MCF 10A (cell line): ENCODE results near the gene MCTS1. TPM values are rescaled to one million over a fixed set of nuclear protein-coding genes. Genes with fewer than 3 reads are reported as not detected.

Experiments
- BruUV-seq: library from RNA; stranded (reverse); fragments of 400-500 nt; replicated peaks from 2 replicates; lab custom pipeline; 2021; lab: Mats Ljungman, UMichigan
- CTCF ChIA-PET: fragments of 300-600 bp; sonication (Branson Sonifier 250); formaldehyde crosslinking; extraction: SDS; loops from one replicate; lab custom pipeline; 2021; ENCODE audit warnings: antibody characterized with exemption, inconsistent platforms; lab: Yijun Ruan, JAX
- POLR2A ChIA-PET: fragments of 300-600, 350-650 bp; sonication (Branson Sonifier 250); formaldehyde crosslinking; extraction: SDS; loops from one replicate; lab custom pipeline; 2020; ENCODE audit warnings: antibody characterized with exemption, inconsistent platforms; lab: Yijun Ruan, JAX
- DNase-seq: peaks from one replicate; pipeline ENCODE4 v3.0.0-alpha.2; 2018; ENCODE audit not compliant: unreplicated experiment
- H3K27ac Mint-ChIP-seq: one replicate; pipeline ENCODE4 v1.8.0; 2022; ENCODE audit warnings: mild to moderate bottlenecking, low read depth, mixed read lengths; ENCODE audit not compliant: unreplicated experiment
- H3K27me3 Mint-ChIP-seq: one replicate; pipeline ENCODE4 v1.8.0; 2022; ENCODE audit warnings: mixed read lengths; ENCODE audit not compliant: insufficient read depth, unreplicated experiment
- H3K36me3 Mint-ChIP-seq: one replicate; pipeline ENCODE4 v1.8.0; 2022; ENCODE audit warnings: mild to moderate bottlenecking, moderate library complexity, mixed read lengths; ENCODE audit not compliant: insufficient read depth, unreplicated experiment
- H3K4me1 Mint-ChIP-seq: one replicate; pipeline ENCODE4 v1.8.0; 2022; ENCODE audit warnings: mixed read lengths; ENCODE audit not compliant: insufficient read depth, unreplicated experiment
- H3K4me3 Mint-ChIP-seq: one replicate; pipeline ENCODE4 v1.8.0; 2022; ENCODE audit warnings: mild to moderate bottlenecking, moderate library complexity, mixed read lengths; ENCODE audit not compliant: unreplicated experiment
- H3K9me3 Mint-ChIP-seq: one replicate; pipeline ENCODE4 v1.8.0; 2022; ENCODE audit warnings: mixed read lengths; ENCODE audit not compliant: unreplicated experiment
- intact Hi-C: fragments of 100-400 bp; cut with micrococcal nuclease; formaldehyde crosslinking; loops from 2 replicates; pipeline ENCODE4 v1.14.1; 2022
- total RNA-seq: library from RNA; stranded (reverse); gene quantifications from 2 replicates; pipeline ENCODE4 v1.2.3, GENCODE V29; 2022
- TF ChIP-seq, protein P1 (sequence below): fragments of 200-600 bp; IDR thresholded peaks from one replicate; pipeline ENCODE4 v1.8.0; 2022; ENCODE audit warnings: antibody characterized with exemption, mild to moderate bottlenecking; ENCODE audit not compliant: unreplicated experiment

MCTS1 gene
- total RNA-seq, 1 experiment from 2014 or later = 64.9 TPM

DNA sequence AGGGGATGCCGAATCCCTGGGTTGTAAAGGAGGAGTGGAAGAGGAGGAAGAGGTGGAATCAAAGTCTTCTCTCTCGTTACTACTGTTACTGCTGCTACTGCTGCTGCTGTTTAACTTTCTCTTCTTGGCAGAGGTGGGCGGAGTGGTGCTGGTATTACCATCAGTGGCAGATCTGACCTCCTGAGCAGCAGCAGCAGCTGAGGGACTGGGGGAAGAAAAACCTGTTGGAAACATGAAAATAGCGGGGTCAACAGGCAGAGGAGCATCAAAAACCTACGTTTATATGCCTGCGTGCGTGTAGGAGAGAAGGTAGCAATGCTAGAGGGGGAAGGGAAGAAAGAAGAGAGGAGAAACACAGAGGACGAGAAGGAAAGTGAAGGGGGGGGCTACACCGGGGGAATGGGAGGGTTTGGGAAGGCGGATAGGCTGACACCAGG is 43.5 kb upstream of the MCTS1 start:
- Mint-ChIP-seq H3K27me3 (peaks cover 13% of the 10 kb centered on the region), H3K4me3 (peak overlapping the region; percentile 72), H3K9me3 (no peaks in the 10 kb centered on the region), H3K27ac (peak overlapping the region; percentile 36), H3K4me1 (peaks cover 6% of the 10 kb centered on the region), H3K36me3 (peaks cover 24% of the 10 kb centered on the region)
- ChIA-PET POLR2A (interaction anchor here (0.5 to 6.7 kb wide), 17 partner anchors 11 to 1324 kb away, joined by 3 to 148 read pairs (median 4); partner anchors contain the start of genes C1GALT1C1, MCTS1 and ZBTB33), CTCF (interaction anchor here (0.6 to 1.3 kb wide), 2 partner anchors 44 to 300 kb away, joined by 3 to 5 read pairs; no protein-coding TSS in a partner anchor)
- no TSS peak for BruUV-seq
- intact Hi-C loops = loop anchor here (1.0 kb wide), 1 partner anchor 44 kb away; the partner anchor contains the start of gene MCTS1
- TF ChIP-seq, protein P1, sequence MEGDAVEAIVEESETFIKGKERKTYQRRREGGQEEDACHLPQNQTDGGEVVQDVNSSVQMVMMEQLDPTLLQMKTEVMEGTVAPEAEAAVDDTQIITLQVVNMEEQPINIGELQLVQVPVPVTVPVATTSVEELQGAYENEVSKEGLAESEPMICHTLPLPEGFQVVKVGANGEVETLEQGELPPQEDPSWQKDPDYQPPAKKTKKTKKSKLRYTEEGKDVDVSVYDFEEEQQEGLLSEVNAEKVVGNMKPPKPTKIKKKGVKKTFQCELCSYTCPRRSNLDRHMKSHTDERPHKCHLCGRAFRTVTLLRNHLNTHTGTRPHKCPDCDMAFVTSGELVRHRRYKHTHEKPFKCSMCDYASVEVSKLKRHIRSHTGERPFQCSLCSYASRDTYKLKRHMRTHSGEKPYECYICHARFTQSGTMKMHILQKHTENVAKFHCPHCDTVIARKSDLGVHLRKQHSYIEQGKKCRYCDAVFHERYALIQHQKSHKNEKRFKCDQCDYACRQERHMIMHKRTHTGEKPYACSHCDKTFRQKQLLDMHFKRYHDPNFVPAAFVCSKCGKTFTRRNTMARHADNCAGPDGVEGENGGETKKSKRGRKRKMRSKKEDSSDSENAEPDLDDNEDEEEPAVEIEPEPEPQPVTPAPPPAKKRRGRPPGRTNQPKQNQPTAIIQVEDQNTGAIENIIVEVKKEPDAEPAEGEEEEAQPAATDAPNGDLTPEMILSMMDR = no peak
- no peak for DNase-seq

DNA sequence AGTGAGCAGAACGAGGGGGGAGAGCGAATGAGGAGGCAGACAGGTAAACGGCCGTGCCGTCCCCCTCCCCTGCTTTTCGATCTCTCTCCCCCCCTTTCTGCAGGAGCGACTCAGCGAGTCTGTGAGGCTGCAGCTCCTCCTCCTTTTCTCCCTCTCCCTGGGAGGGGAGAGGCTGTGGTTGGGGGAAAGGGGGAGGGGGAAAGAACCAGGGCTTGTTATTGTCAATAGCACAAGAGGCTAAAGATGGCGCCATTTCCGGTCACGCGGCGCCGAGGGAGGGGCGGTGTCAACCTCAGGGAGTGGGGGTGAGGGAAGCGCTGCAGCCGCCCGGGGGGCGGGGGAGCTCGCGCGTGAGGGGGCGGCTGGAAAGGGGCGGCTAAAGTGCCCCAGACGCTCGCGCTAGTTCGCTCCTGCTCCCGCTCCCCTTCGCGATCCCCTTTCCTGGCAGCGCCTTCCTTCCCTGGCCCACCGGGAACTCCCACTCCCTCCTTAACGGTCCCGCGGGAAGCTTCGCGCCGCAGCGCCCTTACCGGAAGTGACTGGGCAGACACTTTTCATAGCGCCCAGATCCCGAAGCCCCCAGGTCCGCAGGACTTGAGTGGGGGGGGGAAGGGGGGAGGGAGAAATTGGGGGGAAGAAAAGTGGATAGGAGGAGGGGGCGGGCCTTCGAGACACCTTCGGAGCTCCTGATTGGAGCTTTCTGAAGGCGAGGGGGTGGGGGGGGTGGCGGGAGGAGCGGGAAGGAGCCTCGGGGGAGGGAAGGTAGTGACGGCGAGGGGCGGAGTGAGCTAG is 42.9 kb upstream of the MCTS1 start, which contains the start of gene CUL4B:
Gene CUL4B, minus strand, starts transcription at position 121 of the 792 bp plus-strand sequence. CDS start 324 bp downstream, outside the sequence.
- intact Hi-C loops = loop anchor here (1.0 kb wide), 1 partner anchor 43 kb away; the partner anchor contains the start of gene MCTS1
- peaks cover 6% of the 10 kb centered on the region for H3K4me1 Mint-ChIP-seq
- peak; percentile 96 for DNase-seq
- peaks cover 13% of the 10 kb centered on the region for H3K27me3 Mint-ChIP-seq
- no peaks in the 10 kb centered on the region for H3K9me3 Mint-ChIP-seq
- H3K4me3 Mint-ChIP-seq = peak within 1 kb of the TSS; percentile 72
- H3K36me3 Mint-ChIP-seq = peaks cover 18% of the 10 kb centered on the region
- H3K27ac Mint-ChIP-seq = peak within 1 kb of the TSS; percentile 36
- TF ChIP-seq, protein P1 = no peak
- CTCF ChIA-PET = interaction anchor here (1.2 to 1.3 kb wide), 2 partner anchors 43 to 44 kb away, joined by 4 to 5 read pairs; partner anchors contain the start of gene MCTS1
- POLR2A ChIA-PET = interaction anchor here (0.6 to 6.7 kb wide), 20 partner anchors 11 to 1324 kb away, joined by 3 to 148 read pairs (median 4); partner anchors contain the start of genes C1GALT1C1, MCTS1, NKRF and ZBTB33
- BruUV-seq = no TSS peak

DNA sequence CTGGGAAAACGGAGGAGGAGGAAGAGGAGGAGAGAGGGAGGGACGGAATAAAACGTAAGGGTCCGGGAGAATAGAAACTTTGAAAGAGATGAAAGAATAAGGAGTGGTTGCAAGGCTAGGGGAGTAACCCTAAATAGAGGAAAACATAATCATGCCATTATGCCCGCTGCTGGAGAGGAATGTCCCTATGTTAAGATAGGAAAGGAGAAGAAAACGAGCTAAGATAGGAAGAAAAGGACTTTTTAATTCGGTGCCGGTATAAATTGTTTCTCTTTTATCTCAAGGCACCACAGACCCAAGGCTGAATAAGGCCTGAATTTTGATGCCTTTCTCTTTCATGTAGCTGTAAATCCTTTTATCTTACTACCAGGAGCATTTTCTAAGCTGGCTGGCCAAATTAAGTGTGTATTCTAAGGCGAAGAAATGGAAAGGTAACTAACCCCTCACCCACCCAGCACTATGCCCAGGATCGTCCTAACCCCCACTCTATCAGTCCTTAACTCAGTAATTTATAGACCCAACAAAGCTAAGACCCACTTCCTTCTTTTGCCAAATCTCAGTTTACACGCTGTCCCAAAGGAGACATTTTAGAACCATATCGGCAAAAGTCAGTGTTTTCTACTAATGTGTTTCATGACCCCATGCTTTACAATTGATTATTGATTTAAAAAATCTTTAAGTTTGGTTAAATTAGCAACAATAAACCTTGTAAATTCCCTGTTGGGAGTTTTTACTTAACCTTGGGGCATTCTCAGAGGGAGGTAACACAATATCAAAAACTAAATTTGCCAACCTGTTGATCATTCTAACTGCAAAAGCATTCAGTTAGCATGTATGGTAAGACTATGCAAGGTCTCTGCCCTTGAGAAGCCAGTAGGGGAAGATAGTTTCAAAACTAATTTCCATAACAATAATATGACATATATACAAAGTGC is 42.0 kb upstream of the MCTS1 start:
- Mint-ChIP-seq H3K4me3 (peak overlapping the region; percentile 72), H3K27ac (peak overlapping the region; percentile 36), H3K9me3 (no peaks in the 10 kb centered on the region), H3K36me3 (peaks cover 20% of the 10 kb centered on the region), H3K4me1 (peaks cover 6% of the 10 kb centered on the region), H3K27me3 (peaks cover 13% of the 10 kb centered on the region)
- BruUV-seq = TSS peak; percentile 92
- DNase-seq = no peak
- intact Hi-C loops = no loop called here
- TF ChIP-seq, protein P1 = no peak
- POLR2A ChIA-PET = interaction anchor here (0.5 to 6.7 kb wide), 13 partner anchors 12 to 956 kb away, joined by 3 to 148 read pairs (median 4); partner anchors contain the start of genes C1GALT1C1, MCTS1 and NKRF
- CTCF ChIA-PET = interaction anchor here (1.2 kb wide), 1 partner anchor 42 kb away, joined by 4 read pairs; the partner anchor contains the start of gene MCTS1
